ENCODE data around the gene PAN3.

GRCh38 chr13:28297341-28297740, 159.0 kb downstream of the PAN3 start:
- TF ChIP-seq CTCF (conservative IDR thresholded peaks at IDR 0.05 in 1 of 2, IDR thresholded peaks at IDR 0.05 in 1 of 2; ENCODE audit: low read depth in 1 of 2, low read length in 2 of 2) = no peak
- TF ChIP-seq EZH2 (IDR thresholded peaks at IDR 0.05; ENCODE audit: low read length, missing control alignments) = no peak
